Measurements from ENCODE around the gene PSMG3. TPM values are rescaled to one million over a fixed set of nuclear protein-coding genes. Genes with fewer than 3 reads are reported as not detected.

PSMG3 gene
- total and polyA plus RNA-seq, 7 donors: 11.8 to 59.1 (median 18.2) TPM

GRCh38 chr7:1598961-1599639, 29.3 kb upstream of the PSMG3 start:
- 87 to 93% (median 89%) methylated on average over 10 to 12 of the region's 12 CpGs for WGBS, 3 donors
- intact Hi-C loops (cut with DNase I): no loop called here
- Histone ChIP-seq H3K27me3 (ENCODE audit: insufficient read depth in 3 of 3, low read length in 2 of 3) (peaks cover 0 to 28% (median 14%) of the 10 kb centered on the region in 3 donors), H3K4me3 (no peak overlapping the region), H3K27ac (no peak overlapping the region), H3K9me3 (no peaks in the 10 kb centered on the region), H3K4me1 (no peaks in the 10 kb centered on the region), H3K36me3 (ENCODE audit: insufficient read depth in 1 of 2, low read depth in 1 of 2) (no peaks in the 10 kb centered on the region)
- no peak for TF ChIP-seq CTCF (IDR thresholded peaks at IDR 0.05)
- DNase-seq (no peak), ATAC-seq (no peak)

DNA sequence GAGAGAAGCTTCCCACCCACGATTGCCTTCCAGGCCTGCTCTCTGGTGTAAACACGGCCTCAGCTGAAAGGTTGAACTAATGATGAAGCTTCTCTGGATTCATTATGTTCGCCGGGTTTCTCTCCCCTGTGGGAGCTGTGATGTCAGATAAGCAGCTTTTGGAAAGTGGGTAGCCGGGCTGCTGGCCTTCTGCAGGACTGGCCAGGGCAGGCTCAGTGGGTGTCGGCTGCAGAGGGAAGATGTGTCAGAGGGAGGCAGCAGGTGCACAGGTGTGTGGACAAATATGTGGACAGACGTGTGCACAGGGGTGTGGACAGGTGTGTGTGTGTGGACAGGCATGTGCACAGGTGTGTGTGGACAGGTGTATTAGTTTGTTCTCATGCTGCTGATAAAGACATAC, 28.5 kb upstream of the PSMG3 start:
- no peak overlapping the region for H3K4me3 ChIP-seq
- WGBS, 3 donors: 78 to 82% (median 80%) methylated on average over 7 of the region's 7 CpGs
- intact Hi-C loops (cut with DNase I): no loop called here
- no peak for DNase-seq
- peaks cover 0 to 25% (median 18%) of the 10 kb centered on the region in 3 donors for H3K27me3 ChIP-seq (ENCODE audit: insufficient read depth in 3 of 3, low read length in 2 of 3)
- ATAC-seq: no peak
- no peaks in the 10 kb centered on the region for H3K4me1 ChIP-seq
- H3K27ac ChIP-seq: no peak overlapping the region
- H3K9me3 ChIP-seq: no peaks in the 10 kb centered on the region
- TF ChIP-seq CTCF (IDR thresholded peaks at IDR 0.05): no peak
- no peaks in the 10 kb centered on the region for H3K36me3 ChIP-seq (ENCODE audit: insufficient read depth in 1 of 2, low read depth in 1 of 2)

GRCh38 chr7:1597791-1598190, 28.0 kb upstream of the PSMG3 start:
- no peaks in the 10 kb centered on the region for H3K9me3 ChIP-seq
- no peak overlapping the region for H3K4me3 ChIP-seq
- DNase-seq (no peak), ATAC-seq (no peak)
- intact Hi-C loops (cut with DNase I): no loop called here
- WGBS, 3 donors: 79 to 87% (median 80%) methylated on average over 11 of the region's 11 CpGs
- H3K4me1 ChIP-seq: no peaks in the 10 kb centered on the region
- no peaks in the 10 kb centered on the region for H3K36me3 ChIP-seq (ENCODE audit: insufficient read depth in 1 of 2, low read depth in 1 of 2)
- TF ChIP-seq CTCF (IDR thresholded peaks at IDR 0.05): no peak
- no peak overlapping the region for H3K27ac ChIP-seq
- peaks cover 0 to 27% (median 21%) of the 10 kb centered on the region in 3 donors for H3K27me3 ChIP-seq (ENCODE audit: insufficient read depth in 3 of 3, low read length in 2 of 3)

GRCh38 chr7:1597066-1597760, 27.4 kb upstream of the PSMG3 start:
- H3K36me3 ChIP-seq (ENCODE audit: insufficient read depth in 1 of 2, low read depth in 1 of 2): no peaks in the 10 kb centered on the region
- peaks cover 0 to 32% (median 21%) of the 10 kb centered on the region in 3 donors for H3K27me3 ChIP-seq (ENCODE audit: insufficient read depth in 3 of 3, low read length in 2 of 3)
- ATAC-seq (no peak), DNase-seq (no peak)
- no peak overlapping the region for H3K27ac ChIP-seq
- intact Hi-C loops (cut with DNase I): no loop called here
- TF ChIP-seq CTCF (IDR thresholded peaks at IDR 0.05): no peak
- 71 to 79% (median 76%) methylated on average over 16 of the region's 16 CpGs for WGBS, 3 donors
- H3K4me3 ChIP-seq: no peak overlapping the region
- no peaks in the 10 kb centered on the region for H3K4me1 ChIP-seq
- no peaks in the 10 kb centered on the region for H3K9me3 ChIP-seq

All from psoas muscle (tissue), 8 donors.